Transverse colon (tissue), 3 donors: ENCODE data around the gene HS3ST5.
"Not testable (repeated sequence)": the region's sequence is repeated elsewhere in the genome, so short reads cannot be mapped to it uniquely, and the experiment has no call there.

Source experiments
- POLR2A ChIP-seq: fragments of 450-650 bp; IDR thresholded peaks from one replicate; pipeline ENCODE4 v1.6.1; 2016; ENCODE audit warnings: antibody characterized with exemption, mild to moderate bottlenecking, moderate library complexity
- TF ChIP-seq, protein P1 (sequence below), 5 experiments: fragments of 200-600 bp in 3 of 5; fragments of 450-650 bp in 2 of 5; sonication (generic) in 3 of 5; IDR thresholded peaks; 1 replicate in 2 of 5; 2 replicates in 3 of 5; pipeline ENCODE4 v1.5.1; 2016 to 2017; ENCODE audit warnings: antibody characterized with exemption in 5 of 5, inconsistent platforms in 3 of 5, mild to moderate bottlenecking in 2 of 5, moderate library complexity in 1 of 5

DNA sequence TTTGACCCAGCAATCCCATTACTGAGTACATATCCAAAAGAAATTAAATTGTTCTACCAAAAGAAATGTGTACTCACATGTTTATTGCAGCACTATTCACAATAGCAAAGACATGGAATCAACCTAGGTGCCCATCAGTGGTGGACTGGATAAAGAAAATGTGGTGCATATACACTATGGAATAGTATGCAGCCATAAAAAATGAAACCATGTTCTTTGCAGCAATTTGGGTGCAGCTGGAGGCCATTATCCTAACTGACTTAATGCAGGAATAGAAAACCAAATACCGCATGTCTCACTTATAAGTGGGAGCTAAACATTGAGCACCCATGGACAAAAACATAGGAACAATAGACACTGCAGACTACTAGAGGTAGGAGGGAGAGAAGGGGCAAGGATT, 262.4 kb downstream of the HS3ST5 start:
- not testable (repeated sequence) for TF ChIP-seq POLR2A
- TF ChIP-seq, protein P1, sequence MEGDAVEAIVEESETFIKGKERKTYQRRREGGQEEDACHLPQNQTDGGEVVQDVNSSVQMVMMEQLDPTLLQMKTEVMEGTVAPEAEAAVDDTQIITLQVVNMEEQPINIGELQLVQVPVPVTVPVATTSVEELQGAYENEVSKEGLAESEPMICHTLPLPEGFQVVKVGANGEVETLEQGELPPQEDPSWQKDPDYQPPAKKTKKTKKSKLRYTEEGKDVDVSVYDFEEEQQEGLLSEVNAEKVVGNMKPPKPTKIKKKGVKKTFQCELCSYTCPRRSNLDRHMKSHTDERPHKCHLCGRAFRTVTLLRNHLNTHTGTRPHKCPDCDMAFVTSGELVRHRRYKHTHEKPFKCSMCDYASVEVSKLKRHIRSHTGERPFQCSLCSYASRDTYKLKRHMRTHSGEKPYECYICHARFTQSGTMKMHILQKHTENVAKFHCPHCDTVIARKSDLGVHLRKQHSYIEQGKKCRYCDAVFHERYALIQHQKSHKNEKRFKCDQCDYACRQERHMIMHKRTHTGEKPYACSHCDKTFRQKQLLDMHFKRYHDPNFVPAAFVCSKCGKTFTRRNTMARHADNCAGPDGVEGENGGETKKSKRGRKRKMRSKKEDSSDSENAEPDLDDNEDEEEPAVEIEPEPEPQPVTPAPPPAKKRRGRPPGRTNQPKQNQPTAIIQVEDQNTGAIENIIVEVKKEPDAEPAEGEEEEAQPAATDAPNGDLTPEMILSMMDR (IDR thresholded peaks at IDR 0.05) = not testable (repeated sequence)
